K562 (cell line): ENCODE measurements around the gene TLX2. TPM values are rescaled to one million over a fixed set of nuclear protein-coding genes. Genes with fewer than 3 reads are reported as not detected.
A peak's percentile ranks its signal among the peaks of the same experiment; 100 is the strongest.

Source experiments
- ATAC-seq: fragments of 200-7000 bp; cut with Tn5 transposase; 3 replicates; pipeline ENCODE4 v1.9.1; 2020; ENCODE audit warnings: moderate library complexity
- BruUV-seq: library from RNA; stranded (reverse); fragments of 400-500 nt; replicated peaks from 2 replicates; lab custom pipeline; 2021; lab: Mats Ljungman, UMichigan
- CTCF ChIA-PET: fragments of 300-600 bp; formaldehyde crosslinking; extraction: SDS; loops from one replicate; lab custom pipeline; 2021; ENCODE audit warnings: low intra/inter-chr PET ratio; lab: Yijun Ruan, JAX
- POLR2A ChIA-PET: fragments of 300-600, 350-650 bp; sonication (Branson Sonifier 250); formaldehyde crosslinking; extraction: SDS; loops from one replicate; lab custom pipeline; 2021; ENCODE audit warnings: antibody characterized with exemption, inconsistent platforms; lab: Yijun Ruan, JAX
- DNase-seq, 4 experiments: peaks; one replicate each; pipeline versions ENCODE4 v3.0.0 to v3.0.0-alpha.2; 2011 to 2018; ENCODE audit warnings: low spot score in 3 of 4, mixed read lengths in 3 of 4; ENCODE audit errors: extremely low read depth in 1 of 4
- FAIRE-seq: peaks from 2 replicates; lab custom pipeline; 2011; peaks lifted over from hg19 to GRCh38; lab: Jason Lieb, UNC
- H2AFZ ChIP-seq: 2 replicates; pipeline ENCODE4 v1.6.0; 2011; ENCODE audit warnings: low read depth, low read length, control low read depth, inconsistent platforms
- H3K27ac ChIP-seq: fragments of 200-600 bp; 3 replicates; pipeline ENCODE4 v1.8.0; 2011; ENCODE audit warnings: low read depth, mild to moderate bottlenecking, control low read depth, inconsistent platforms, low read length, moderate library complexity, mixed read lengths; ENCODE audit errors: extremely low read depth
- H3K27me3 ChIP-seq, 2 experiments: fragments of 300-600 bp in 1 of 2; 2 replicates in 1 of 2; 3 replicates in 1 of 2; pipeline versions ENCODE4 v1.6.0 to v1.8.0; 2011; ENCODE audit warnings: inconsistent platforms in 2 of 2, low read length in 2 of 2, mild to moderate bottlenecking in 1 of 2, mixed read lengths in 1 of 2, moderate library complexity in 1 of 2; ENCODE audit not compliant: control insufficient read depth in 2 of 2, insufficient read depth in 2 of 2
- H3K36me3 ChIP-seq: fragments of 300-600 bp; 3 replicates; pipeline ENCODE4 v1.8.0; 2011; ENCODE audit warnings: mild to moderate bottlenecking, low read length, inconsistent platforms; ENCODE audit not compliant: control insufficient read depth, insufficient read depth
- H3K4me1 ChIP-seq, 2 experiments: fragments of 200-600 bp in 1 of 2; replicated peaks in 1 of 2; 2 replicates in 1 of 2; 3 replicates in 1 of 2; pipeline versions ENCODE4 v1.5.1 to v1.8.0; 2011; ENCODE audit warnings: inconsistent platforms in 2 of 2, low read length in 2 of 2, mild to moderate bottlenecking in 1 of 2, mixed read lengths in 1 of 2, moderate library complexity in 1 of 2; ENCODE audit not compliant: control insufficient read depth in 2 of 2, insufficient read depth in 2 of 2
- H3K4me2 ChIP-seq: 2 replicates; pipeline ENCODE4 v1.6.1; 2011; ENCODE audit warnings: low read length, control low read depth, inconsistent platforms, mixed read lengths; ENCODE audit not compliant: insufficient read depth
- H3K4me3 ChIP-seq: fragments of 200-600 bp; sonication (generic), shearing (Covaris generic); 2 replicates; pipeline ENCODE4 v1.5.1; 2016; ENCODE audit warnings: control low read depth, inconsistent platforms
- H3K79me2 ChIP-seq: fragments of 200-600 bp; 3 replicates; pipeline ENCODE4 v1.8.0; 2011; ENCODE audit warnings: low read length, inconsistent platforms; ENCODE audit not compliant: control insufficient read depth, insufficient read depth
- H3K9ac ChIP-seq, 2 experiments: 2 replicates each; pipeline versions ENCODE4 v1.6.0 to v1.6.1; 2011; ENCODE audit warnings: low read depth in 2 of 2, low read length in 2 of 2, control low read depth in 1 of 2, inconsistent platforms in 1 of 2, mild to moderate bottlenecking in 1 of 2, mixed read lengths in 1 of 2; ENCODE audit not compliant: insufficient read depth in 1 of 2
- H3K9me1 ChIP-seq: one replicate; pipeline ENCODE4 v1.6.0; 2011; ENCODE audit warnings: inconsistent platforms, mild to moderate bottlenecking, low read length, moderate library complexity; ENCODE audit not compliant: control insufficient read depth, insufficient read depth
- H3K9me3 ChIP-seq: replicated peaks from 2 replicates; pipeline ENCODE4 v1.5.1; 2011; ENCODE audit warnings: low read depth, low read length, inconsistent platforms; ENCODE audit not compliant: control insufficient read depth, insufficient read depth
- H4K20me1 ChIP-seq: replicated peaks from 2 replicates; pipeline ENCODE4 v1.6.1; 2011; ENCODE audit warnings: low read length, inconsistent platforms, mixed read lengths; ENCODE audit not compliant: control insufficient read depth, insufficient read depth
- EGR1 ChIP-seq: fragments of 450-650 bp; conservative IDR thresholded peaks from 2 replicates; pipeline ENCODE4 v1.6.1; 2017; ENCODE audit warnings: mild to moderate bottlenecking
- ETV6 ChIP-seq, 3 experiments: fragments of 150-350 bp in 1 of 3; sonication (generic) in 1 of 3; formaldehyde crosslinking in 1 of 3; IDR thresholded peaks; 2 replicates each; pipeline versions ENCODE4 v1.6.1 to v1.8.0; 2014 to 2022; ENCODE audit warnings: borderline replicate concordance in 2 of 3, low read depth in 2 of 3, antibody characterized with exemption in 1 of 3, low read length in 1 of 3, mild to moderate bottlenecking in 1 of 3, missing genetic modification reagents in 1 of 3
- SMARCA4 ChIP-seq: fragments of 450-650 bp; IDR thresholded peaks from 2 replicates; pipeline ENCODE4 v1.6.1; 2016
- SREBF1 ChIP-seq: fragments of 150-350 bp; IDR thresholded peaks from 2 replicates; pipeline ENCODE4 v1.6.1; 2014; ENCODE audit warnings: antibody characterized with exemption, low read depth, low read length, borderline replicate concordance
- WGBS: fragments of 100-300 bp; shearing (Covaris generic); methylation state at CpG from one replicate; pipeline ENCODE4 v1.1.6; 2016; ENCODE audit warnings: low coverage, mixed read lengths; ENCODE audit not compliant: insufficient coverage; ENCODE audit errors: missing lambda C conversion rate; 5-methylcytosine and 5-hydroxymethylcytosine counted together
- in situ Hi-C: fragments of 300-500 bp; cut with MboI; formaldehyde crosslinking; loops from 4 replicates; pipeline ENCODE4 v1.15.0; 2018; ENCODE audit warnings: inconsistent platforms, mixed read lengths
- intact Hi-C: fragments of 100-400 bp; cut with micrococcal nuclease; formaldehyde crosslinking; loops from 2 replicates; pipeline ENCODE4 v1.14.2; 2022
- polyA plus RNA-seq, 8 experiments: library from polyadenylated mRNA; depleted of rRNA in 4 of 8; stranded (reverse) in 5 of 8; unstranded in 3 of 8; fragments of >200 nt; fragmentation: Nextera tagmentation in 2 of 8; fragmentation: Illumina TruSeq in 1 of 8; extraction: Ambion mirVana in 2 of 8; extraction: Trizol in 1 of 8; gene quantifications; 2 replicates each; pipeline versions ENCODE4 v1.2.1 to v1.2.3, GENCODE V29; 2011 to 2014; ENCODE audit warnings: inconsistent platforms in 1 of 8, missing spikeins in 1 of 8
- total RNA-seq, 7 experiments: library from RNA; depleted of rRNA in 6 of 7; stranded (reverse); fragments of >200 nt in 6 of 7; fragmentation: Illumina TruSeq in 2 of 7; extraction: Trizol in 2 of 7; gene quantifications; 2 replicates each; pipeline versions ENCODE4 v1.2.1 to v1.2.3, GENCODE V29; 2011 to 2021; ENCODE audit warnings: low replicate concordance in 1 of 7
- TF ChIP-seq, protein P1 (sequence below): sonication (generic); formaldehyde crosslinking; IDR thresholded peaks from 2 replicates; pipeline ENCODE4 v1.8.0; 2022; ENCODE audit warnings: missing genetic modification reagents, mild to moderate bottlenecking, moderate library complexity, borderline replicate concordance
- TF ChIP-seq, protein P2 (sequence below): sonication (generic); formaldehyde crosslinking; IDR thresholded peaks from 2 replicates; pipeline ENCODE4 v1.8.1; 2023; ENCODE audit warnings: mild to moderate bottlenecking, missing genetic modification reagents
- TF ChIP-seq, protein P3 (sequence below), 2 experiments: fragments of 450-650 bp; IDR thresholded peaks; 2 replicates each; pipeline ENCODE4 v1.6.1; 2016

Gene TLX2
- total and polyA plus RNA-seq, 9 of the 15 experiments (the other 6 are each of a cell fraction or from before 2014, with no cell fraction given), result not detected

DNA sequence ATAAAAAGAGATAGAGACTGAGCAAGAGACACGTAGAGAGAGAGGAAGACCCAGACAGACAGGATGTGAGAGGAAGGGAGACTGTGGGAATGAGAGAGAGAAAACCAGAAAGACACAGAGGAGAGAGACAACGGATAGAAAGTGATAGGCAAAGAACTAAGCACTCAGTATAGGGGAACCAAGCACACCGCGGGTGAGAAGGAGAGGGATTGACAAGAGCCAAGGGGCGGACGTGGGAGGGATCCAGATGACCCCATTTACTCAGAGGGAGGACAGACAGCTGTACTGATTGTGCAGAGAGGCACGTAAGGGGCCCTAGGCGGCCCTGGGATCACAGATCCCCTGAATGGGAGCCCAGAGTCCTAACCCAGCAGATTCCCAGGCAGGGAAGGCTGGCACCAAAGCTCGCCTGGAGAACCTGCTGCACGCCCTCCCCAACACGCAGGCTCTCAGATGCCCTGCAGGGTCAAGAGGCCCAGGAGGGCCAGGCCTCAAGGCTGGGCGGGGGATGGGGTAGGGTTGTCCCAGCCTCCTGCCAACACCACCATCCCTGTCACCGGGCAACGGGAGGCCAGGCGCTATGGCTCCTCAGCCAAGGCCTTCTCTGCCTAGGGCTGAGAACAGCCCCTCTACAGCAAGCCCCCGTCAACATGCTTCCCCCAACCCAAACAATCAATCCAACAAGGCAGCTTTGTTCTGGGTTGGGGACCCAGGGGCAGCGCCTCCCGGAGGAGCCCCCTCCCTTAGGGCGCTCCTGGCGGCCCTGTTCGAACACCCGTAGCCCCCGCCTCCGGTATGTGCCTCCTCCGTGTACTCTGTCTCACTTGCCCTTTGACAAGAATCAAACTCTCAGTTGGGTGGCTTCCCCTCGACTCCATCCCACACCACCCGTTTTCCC is 38.9 kb downstream of the TLX2 start:
- no peak overlapping the region; the same call in 1 of the 2 replicates for H3K4me3 ChIP-seq
- TF ChIP-seq ETV6 (IDR thresholded peaks at IDR 0.05; ENCODE audit: borderline replicate concordance in 1 of 2, low read depth in 2 of 2, low read length in 1 of 2) (no peak), ETV6 (CRISPR knock-in tag; IDR thresholded peaks at IDR 0.05; ENCODE audit: borderline replicate concordance) (no peak), SMARCA4 (0 out of 2 replicates have a peak, but pooled peaks have one; percentile 20), SREBF1 (no peak), EGR1 (0 out of 2 replicates have a peak, but pooled peaks have one; percentile 24)
- TF ChIP-seq, protein P1, sequence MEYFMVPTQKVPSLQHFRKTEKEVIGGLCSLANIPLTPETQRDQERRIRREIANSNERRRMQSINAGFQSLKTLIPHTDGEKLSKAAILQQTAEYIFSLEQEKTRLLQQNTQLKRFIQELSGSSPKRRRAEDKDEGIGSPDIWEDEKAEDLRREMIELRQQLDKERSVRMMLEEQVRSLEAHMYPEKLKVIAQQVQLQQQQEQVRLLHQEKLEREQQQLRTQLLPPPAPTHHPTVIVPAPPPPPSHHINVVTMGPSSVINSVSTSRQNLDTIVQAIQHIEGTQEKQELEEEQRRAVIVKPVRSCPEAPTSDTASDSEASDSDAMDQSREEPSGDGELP (CRISPR knock-in tag), result peak; percentile 36; the same call in 1 of the 2 replicates
- TF ChIP-seq, protein P2, sequence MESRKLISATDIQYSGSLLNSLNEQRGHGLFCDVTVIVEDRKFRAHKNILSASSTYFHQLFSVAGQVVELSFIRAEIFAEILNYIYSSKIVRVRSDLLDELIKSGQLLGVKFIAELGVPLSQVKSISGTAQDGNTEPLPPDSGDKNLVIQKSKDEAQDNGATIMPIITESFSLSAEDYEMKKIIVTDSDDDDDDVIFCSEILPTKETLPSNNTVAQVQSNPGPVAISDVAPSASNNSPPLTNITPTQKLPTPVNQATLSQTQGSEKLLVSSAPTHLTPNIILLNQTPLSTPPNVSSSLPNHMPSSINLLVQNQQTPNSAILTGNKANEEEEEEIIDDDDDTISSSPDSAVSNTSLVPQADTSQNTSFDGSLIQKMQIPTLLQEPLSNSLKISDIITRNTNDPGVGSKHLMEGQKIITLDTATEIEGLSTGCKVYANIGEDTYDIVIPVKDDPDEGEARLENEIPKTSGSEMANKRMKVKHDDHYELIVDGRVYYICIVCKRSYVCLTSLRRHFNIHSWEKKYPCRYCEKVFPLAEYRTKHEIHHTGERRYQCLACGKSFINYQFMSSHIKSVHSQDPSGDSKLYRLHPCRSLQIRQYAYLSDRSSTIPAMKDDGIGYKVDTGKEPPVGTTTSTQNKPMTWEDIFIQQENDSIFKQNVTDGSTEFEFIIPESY (CRISPR knock-in tag), result peak; percentile 81
- TF ChIP-seq, protein P3, sequence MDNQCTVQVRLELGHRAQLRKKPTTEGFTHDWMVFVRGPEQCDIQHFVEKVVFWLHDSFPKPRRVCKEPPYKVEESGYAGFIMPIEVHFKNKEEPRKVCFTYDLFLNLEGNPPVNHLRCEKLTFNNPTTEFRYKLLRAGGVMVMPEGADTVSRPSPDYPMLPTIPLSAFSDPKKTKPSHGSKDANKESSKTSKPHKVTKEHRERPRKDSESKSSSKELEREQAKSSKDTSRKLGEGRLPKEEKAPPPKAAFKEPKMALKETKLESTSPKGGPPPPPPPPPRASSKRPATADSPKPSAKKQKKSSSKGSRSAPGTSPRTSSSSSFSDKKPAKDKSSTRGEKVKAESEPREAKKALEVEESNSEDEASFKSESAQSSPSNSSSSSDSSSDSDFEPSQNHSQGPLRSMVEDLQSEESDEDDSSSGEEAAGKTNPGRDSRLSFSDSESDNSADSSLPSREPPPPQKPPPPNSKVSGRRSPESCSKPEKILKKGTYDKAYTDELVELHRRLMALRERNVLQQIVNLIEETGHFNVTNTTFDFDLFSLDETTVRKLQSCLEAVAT (IDR thresholded peaks at IDR 0.05), result peak in 1 of 2 experiments; percentile 44; a peak in 1 of 4 replicates
- TF ChIP-seq, all 486 proteins: peak for 5
- H3K9me1 ChIP-seq, result no peaks in the 10 kb centered on the region
- intact Hi-C loops, result no loop called here
- H4K20me1 ChIP-seq, result no peaks in the 10 kb centered on the region
- FAIRE-seq, result peak; percentile 11
- H3K4me2 ChIP-seq, result peak overlapping the region; percentile 95
- H3K27ac ChIP-seq, result peak overlapping the region; percentile 92; the same call in 1 of the 3 replicates
- no peaks in the 10 kb centered on the region for H3K9me3 ChIP-seq
- WGBS, result 46% methylated on average over 17 of the region's 27 CpGs
- ChIA-PET CTCF (interaction anchor here (0.5 kb wide), 1 partner anchor 301 kb away, joined by 3 read pairs; no protein-coding TSS in a partner anchor), POLR2A (interaction anchor here (0.6 to 1.1 kb wide), 2 partner anchors 22 to 44 kb away, joined by 4 to 5 read pairs; no protein-coding TSS in a partner anchor)
- ATAC-seq, result no peak
- peaks cover 17% of the 10 kb centered on the region; the same call in 1 of the 3 replicates for H3K36me3 ChIP-seq
- peak overlapping the region; percentile 90 for H2AFZ ChIP-seq
- H3K9ac ChIP-seq, result peak overlapping the region; percentile 83 to 99; a peak in 3 of 4 replicates
- TSS peak; percentile 69 for BruUV-seq
- peak in 1 of 4 experiments; percentile 27 for DNase-seq
- in situ Hi-C loops, result no loop called here
- no peaks in the 10 kb centered on the region for H3K27me3 ChIP-seq
- peaks cover 16% of the 10 kb centered on the region; the same call in 2 of the 3 replicates for H3K79me2 ChIP-seq
- H3K4me1 ChIP-seq, result peaks cover 22 to 64% of the 10 kb centered on the region in 2 experiments
